HL-60 (cell line): ENCODE results near the gene NCAPH2.
"Not testable (repeated sequence)": the region's sequence is repeated elsewhere in the genome, so short reads cannot be mapped to it uniquely, and the experiment has no call there.

Experiments used
- DNase-seq, 2 experiments: peaks; one replicate each; pipeline ENCODE4 v3.0.0-alpha.2; 2010 to 2020; ENCODE audit warnings: low read depth in 1 of 2, low spot score in 1 of 2
- H3K27ac ChIP-seq: fragments of 250-450 bp; sonication (Bioruptor Pico); replicated peaks from 2 replicates; pipeline ENCODE4 v1.5.1; 2020; ENCODE audit warnings: mild to moderate bottlenecking, moderate library complexity
- H3K27me3 ChIP-seq: fragments of 250-450 bp; sonication (Bioruptor Pico); 2 replicates; pipeline ENCODE4 v1.5.1; 2021; ENCODE audit warnings: mild to moderate bottlenecking, moderate library complexity; ENCODE audit not compliant: insufficient read depth, poor library complexity, severe bottlenecking
- H3K4me3 ChIP-seq: replicated peaks from 2 replicates; pipeline ENCODE4 v1.5.1; 2011; ENCODE audit warnings: mild to moderate bottlenecking, control low read depth, low read length; ENCODE audit not compliant: insufficient read depth
- GABPA ChIP-seq: IDR thresholded peaks from 2 replicates; pipeline ENCODE4 v1.6.1; 2012; ENCODE audit warnings: low read depth
- POLR2AphosphoS5 ChIP-seq: IDR thresholded peaks from 2 replicates; pipeline ENCODE4 v1.6.1; 2012; ENCODE audit warnings: low read depth
- SPI1 ChIP-seq: IDR thresholded peaks from 2 replicates; pipeline ENCODE4 v1.6.1; 2012; ENCODE audit warnings: low read depth, mild to moderate bottlenecking, borderline replicate concordance
- TF ChIP-seq, protein P1 (sequence below): IDR thresholded peaks from 2 replicates; pipeline ENCODE4 v1.6.1; 2012; ENCODE audit warnings: low read depth; ENCODE audit not compliant: insufficient replicate concordance
- TF ChIP-seq, protein P2 (sequence below): IDR thresholded peaks from one replicate; pipeline ENCODE4 v1.5.1; 2011; ENCODE audit warnings: low read length, control low read depth, inconsistent platforms; ENCODE audit not compliant: insufficient read depth

Gene NCAPH2

DNA sequence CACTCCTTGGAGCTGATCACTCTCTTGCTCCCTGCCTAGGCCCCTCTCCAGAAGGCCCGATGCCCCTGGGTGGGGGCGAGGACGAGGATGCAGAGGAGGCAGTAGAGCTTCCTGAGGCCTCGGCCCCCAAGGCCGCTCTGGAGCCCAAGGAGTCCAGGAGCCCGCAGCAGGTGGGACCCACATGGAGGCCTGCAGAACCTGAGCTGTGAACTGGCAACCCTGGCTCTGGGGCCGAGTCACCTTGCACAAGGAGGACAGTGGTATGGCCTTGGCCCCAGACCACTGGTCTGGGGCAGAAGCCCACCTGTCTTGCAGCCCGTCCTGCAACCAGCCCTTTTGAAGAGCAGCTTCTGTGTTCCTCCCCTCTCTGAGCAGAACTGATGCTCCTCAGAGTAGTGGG lies 11.1 kb downstream of the NCAPH2 start:
- TF ChIP-seq, protein P1, sequence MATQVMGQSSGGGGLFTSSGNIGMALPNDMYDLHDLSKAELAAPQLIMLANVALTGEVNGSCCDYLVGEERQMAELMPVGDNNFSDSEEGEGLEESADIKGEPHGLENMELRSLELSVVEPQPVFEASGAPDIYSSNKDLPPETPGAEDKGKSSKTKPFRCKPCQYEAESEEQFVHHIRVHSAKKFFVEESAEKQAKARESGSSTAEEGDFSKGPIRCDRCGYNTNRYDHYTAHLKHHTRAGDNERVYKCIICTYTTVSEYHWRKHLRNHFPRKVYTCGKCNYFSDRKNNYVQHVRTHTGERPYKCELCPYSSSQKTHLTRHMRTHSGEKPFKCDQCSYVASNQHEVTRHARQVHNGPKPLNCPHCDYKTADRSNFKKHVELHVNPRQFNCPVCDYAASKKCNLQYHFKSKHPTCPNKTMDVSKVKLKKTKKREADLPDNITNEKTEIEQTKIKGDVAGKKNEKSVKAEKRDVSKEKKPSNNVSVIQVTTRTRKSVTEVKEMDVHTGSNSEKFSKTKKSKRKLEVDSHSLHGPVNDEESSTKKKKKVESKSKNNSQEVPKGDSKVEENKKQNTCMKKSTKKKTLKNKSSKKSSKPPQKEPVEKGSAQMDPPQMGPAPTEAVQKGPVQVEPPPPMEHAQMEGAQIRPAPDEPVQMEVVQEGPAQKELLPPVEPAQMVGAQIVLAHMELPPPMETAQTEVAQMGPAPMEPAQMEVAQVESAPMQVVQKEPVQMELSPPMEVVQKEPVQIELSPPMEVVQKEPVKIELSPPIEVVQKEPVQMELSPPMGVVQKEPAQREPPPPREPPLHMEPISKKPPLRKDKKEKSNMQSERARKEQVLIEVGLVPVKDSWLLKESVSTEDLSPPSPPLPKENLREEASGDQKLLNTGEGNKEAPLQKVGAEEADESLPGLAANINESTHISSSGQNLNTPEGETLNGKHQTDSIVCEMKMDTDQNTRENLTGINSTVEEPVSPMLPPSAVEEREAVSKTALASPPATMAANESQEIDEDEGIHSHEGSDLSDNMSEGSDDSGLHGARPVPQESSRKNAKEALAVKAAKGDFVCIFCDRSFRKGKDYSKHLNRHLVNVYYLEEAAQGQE = no peak
- TF ChIP-seq SPI1 (no peak), GABPA (no peak), POLR2AphosphoS5 (no peak)
- TF ChIP-seq, protein P2, sequence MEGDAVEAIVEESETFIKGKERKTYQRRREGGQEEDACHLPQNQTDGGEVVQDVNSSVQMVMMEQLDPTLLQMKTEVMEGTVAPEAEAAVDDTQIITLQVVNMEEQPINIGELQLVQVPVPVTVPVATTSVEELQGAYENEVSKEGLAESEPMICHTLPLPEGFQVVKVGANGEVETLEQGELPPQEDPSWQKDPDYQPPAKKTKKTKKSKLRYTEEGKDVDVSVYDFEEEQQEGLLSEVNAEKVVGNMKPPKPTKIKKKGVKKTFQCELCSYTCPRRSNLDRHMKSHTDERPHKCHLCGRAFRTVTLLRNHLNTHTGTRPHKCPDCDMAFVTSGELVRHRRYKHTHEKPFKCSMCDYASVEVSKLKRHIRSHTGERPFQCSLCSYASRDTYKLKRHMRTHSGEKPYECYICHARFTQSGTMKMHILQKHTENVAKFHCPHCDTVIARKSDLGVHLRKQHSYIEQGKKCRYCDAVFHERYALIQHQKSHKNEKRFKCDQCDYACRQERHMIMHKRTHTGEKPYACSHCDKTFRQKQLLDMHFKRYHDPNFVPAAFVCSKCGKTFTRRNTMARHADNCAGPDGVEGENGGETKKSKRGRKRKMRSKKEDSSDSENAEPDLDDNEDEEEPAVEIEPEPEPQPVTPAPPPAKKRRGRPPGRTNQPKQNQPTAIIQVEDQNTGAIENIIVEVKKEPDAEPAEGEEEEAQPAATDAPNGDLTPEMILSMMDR = no peak
- DNase-seq = no peak
- Histone ChIP-seq H3K27ac (no peak overlapping the region), H3K27me3 (no peaks in the 10 kb centered on the region), H3K4me3 (no peak overlapping the region)

DNA sequence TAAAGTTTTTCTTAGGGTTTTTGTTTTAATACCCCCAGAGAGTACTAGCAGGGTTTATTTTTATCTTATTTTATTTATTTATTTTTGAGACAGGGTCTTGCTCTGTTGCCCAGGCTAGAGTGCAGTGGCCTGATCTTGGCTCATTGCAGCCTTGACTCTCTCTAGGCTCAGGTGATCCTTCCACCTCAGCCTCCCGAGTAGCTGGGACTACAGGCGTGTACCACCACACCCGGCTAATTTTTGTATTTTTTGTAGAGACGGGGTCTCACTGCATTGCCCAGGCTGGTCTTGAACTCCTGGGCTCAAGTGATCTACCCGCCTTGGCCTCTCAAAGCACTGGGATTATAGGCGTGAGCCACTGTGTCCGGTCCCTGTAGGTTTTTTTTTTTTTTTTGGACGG lies 12.2 kb downstream of the NCAPH2 start:
- H3K27ac ChIP-seq, H3K4me3 ChIP-seq, DNase-seq, H3K27me3 ChIP-seq: not testable (repeated sequence)

DNA sequence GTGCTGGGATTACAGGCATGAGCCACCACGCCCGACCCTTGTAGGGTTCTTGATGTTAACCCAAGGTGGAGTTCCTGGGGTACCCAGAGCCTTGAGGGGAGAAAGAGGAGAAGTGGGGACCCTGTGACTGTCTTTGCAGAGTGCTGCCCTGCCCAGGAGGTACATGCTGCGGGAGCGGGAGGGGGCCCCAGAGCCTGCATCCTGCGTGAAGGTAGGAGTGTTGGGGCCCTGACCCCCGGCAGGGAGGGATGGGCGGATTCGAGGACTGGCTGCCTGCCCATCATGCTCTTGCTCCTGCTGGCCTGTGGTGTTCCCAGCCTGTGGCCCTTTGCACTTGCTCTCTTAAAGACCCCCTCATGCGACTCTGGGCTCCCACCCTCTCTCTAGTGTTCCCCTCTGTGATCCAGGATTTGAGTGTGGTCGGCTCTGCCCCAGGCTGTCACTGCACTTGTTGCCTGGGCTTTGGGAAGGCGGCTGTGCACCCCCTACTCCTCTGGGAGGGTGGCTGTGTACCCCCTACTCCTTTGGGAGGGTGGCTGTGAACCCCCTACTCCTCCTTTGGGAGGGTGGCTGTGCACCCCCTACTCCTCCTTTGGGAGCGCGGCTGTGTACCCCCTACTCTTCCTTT lies 12.9 kb downstream of the NCAPH2 start:
- TF ChIP-seq POLR2AphosphoS5 (no peak), SPI1 (no peak), GABPA (no peak)
- TF ChIP-seq, protein P1 = no peak
- TF ChIP-seq, protein P2 = no peak
- DNase-seq = no peak
- H3K4me3 ChIP-seq = no peak overlapping the region
- no peak overlapping the region for H3K27ac ChIP-seq
- no peaks in the 10 kb centered on the region for H3K27me3 ChIP-seq

DNA sequence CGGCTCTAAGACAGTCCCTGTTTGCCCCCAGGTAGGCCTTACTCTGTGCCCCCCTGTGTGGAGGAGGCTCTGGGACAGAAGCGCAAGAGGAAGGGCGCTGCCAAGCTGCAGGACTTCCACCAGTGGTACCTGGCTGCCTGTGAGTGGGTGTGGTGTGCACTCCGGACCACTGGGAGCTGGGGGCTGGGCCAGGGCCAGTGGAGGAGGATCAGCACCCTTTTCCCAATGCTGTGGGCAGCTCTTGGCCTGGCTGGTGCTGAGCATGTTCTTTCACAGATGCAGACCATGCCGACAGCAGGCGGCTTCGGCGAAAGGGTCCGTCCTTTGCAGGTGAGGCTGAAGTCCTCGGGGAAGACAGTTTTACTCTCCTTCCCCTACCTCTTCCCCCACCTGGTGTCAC lies 13.7 kb downstream of the NCAPH2 start:
- DNase-seq = no peak
- Histone ChIP-seq H3K4me3 (no peak overlapping the region), H3K27ac (no peak overlapping the region), H3K27me3 (no peaks in the 10 kb centered on the region)
- TF ChIP-seq SPI1 (no peak), GABPA (no peak), POLR2AphosphoS5 (no peak)
- TF ChIP-seq, protein P1 = no peak
- TF ChIP-seq, protein P2 = no peak
